H1 (cell line): ENCODE data around the gene KCNJ3.

Source experiments
- CEBPB ChIP-seq: IDR thresholded peaks from 2 replicates; pipeline ENCODE4 v1.6.1; 2012; ENCODE audit warnings: low read depth, low read length
- CTCF ChIP-seq, 3 experiments: IDR thresholded peaks; 1 replicate in 2 of 3; 2 replicates in 1 of 3; pipeline versions ENCODE4 v1.5.1 to v1.6.1; 2011; ENCODE audit warnings: low read length in 3 of 3, mild to moderate bottlenecking in 3 of 3, inconsistent platforms in 2 of 3, low read depth in 1 of 3, moderate library complexity in 1 of 3; ENCODE audit not compliant: insufficient read depth in 1 of 3; ENCODE audit errors: control extremely low read depth in 1 of 3
- RXRA ChIP-seq: IDR thresholded peaks from 2 replicates; pipeline ENCODE4 v1.6.1; 2011; ENCODE audit warnings: low read depth, mild to moderate bottlenecking, low read length, moderate library complexity; ENCODE audit not compliant: insufficient read depth
- SP2 ChIP-seq: IDR thresholded peaks from 2 replicates; pipeline ENCODE4 v1.6.1; 2012; ENCODE audit warnings: mild to moderate bottlenecking, low read length, inconsistent platforms

GRCh38 chr2:154814856-154815255 lies 116.4 kb downstream of the KCNJ3 start:
- TF ChIP-seq CTCF (IDR thresholded peaks at IDR 0.05; ENCODE audit: control extremely low read depth in 1 of 3, insufficient read depth in 1 of 3, low read depth in 1 of 3, low read length in 3 of 3): no peak
- no peak for TF ChIP-seq SP2
- no peak for TF ChIP-seq CEBPB
- no peak for TF ChIP-seq RXRA
